DND-41 (cell line): ENCODE measurements around the gene TEKT5.

Source experiments
- ATAC-seq: fragments of 200-7000 bp; cut with Tn5 transposase; 3 replicates; pipeline ENCODE4 v1.9.1; 2021; ENCODE audit warnings: low read depth; ENCODE audit not compliant: insufficient read depth
- DNase-seq: peaks from one replicate; pipeline ENCODE4 v3.0.0-alpha.2; 2020
- H2AFZ ChIP-seq: 2 replicates; pipeline ENCODE4 v1.6.0; 2012; ENCODE audit warnings: low read depth, low read length
- H3K27ac ChIP-seq: 2 replicates; pipeline ENCODE4 v1.5.1; 2012; ENCODE audit warnings: low read length, inconsistent platforms
- H3K27me3 ChIP-seq: fragments of 200-600 bp; sonication (generic); 2 replicates; pipeline ENCODE4 v1.6.0; 2012; ENCODE audit warnings: low read length, mild to moderate bottlenecking, inconsistent platforms; ENCODE audit not compliant: insufficient read depth, poor library complexity
- H3K36me3 ChIP-seq: 2 replicates; pipeline ENCODE4 v1.5.1; 2012; ENCODE audit warnings: low read length, inconsistent platforms; ENCODE audit not compliant: insufficient read depth
- H3K4me1 ChIP-seq: 2 replicates; pipeline ENCODE4 v1.5.1; 2012; ENCODE audit warnings: mild to moderate bottlenecking, low read length; ENCODE audit not compliant: insufficient read depth
- H3K4me2 ChIP-seq: 2 replicates; pipeline ENCODE4 v1.6.0; 2012; ENCODE audit warnings: mild to moderate bottlenecking, moderate library complexity, low read length, inconsistent platforms; ENCODE audit not compliant: insufficient read depth
- H3K4me3 ChIP-seq, 2 experiments: fragments of 200-600 bp in 1 of 2; shearing (Covaris generic) in 1 of 2; 2 replicates each; pipeline ENCODE4 v1.5.1; 2012 to 2016; ENCODE audit warnings: inconsistent platforms in 2 of 2, low read length in 2 of 2, mild to moderate bottlenecking in 2 of 2, low read depth in 1 of 2, moderate library complexity in 1 of 2
- H3K79me2 ChIP-seq: 2 replicates; pipeline ENCODE4 v1.6.0; 2012; ENCODE audit warnings: low read length, inconsistent platforms; ENCODE audit not compliant: insufficient read depth
- H3K9ac ChIP-seq: 2 replicates; pipeline ENCODE4 v1.6.0; 2012; ENCODE audit warnings: low read depth, mild to moderate bottlenecking, inconsistent platforms, low read length, moderate library complexity
- H3K9me3 ChIP-seq: 2 replicates; pipeline ENCODE4 v1.5.1; 2012; ENCODE audit warnings: low read length, moderate library complexity, mild to moderate bottlenecking, inconsistent platforms; ENCODE audit not compliant: insufficient read depth, severe bottlenecking
- H4K20me1 ChIP-seq: 2 replicates; pipeline ENCODE4 v1.6.0; 2012; ENCODE audit warnings: low read length; ENCODE audit not compliant: insufficient read depth
- EZH2 ChIP-seq: IDR thresholded peaks from 3 replicates; pipeline ENCODE4 v1.6.1; 2012; ENCODE audit warnings: borderline replicate concordance, low read depth, mild to moderate bottlenecking, moderate library complexity, low read length, inconsistent platforms; ENCODE audit not compliant: severe bottlenecking
- TF ChIP-seq, protein P1 (sequence below): IDR thresholded peaks from 2 replicates; pipeline ENCODE4 v1.5.1; 2012; ENCODE audit warnings: borderline replicate concordance, low read length, moderate library complexity, mild to moderate bottlenecking; ENCODE audit not compliant: poor library complexity, severe bottlenecking; ENCODE audit errors: extremely low read depth

TEKT5 gene

DNA sequence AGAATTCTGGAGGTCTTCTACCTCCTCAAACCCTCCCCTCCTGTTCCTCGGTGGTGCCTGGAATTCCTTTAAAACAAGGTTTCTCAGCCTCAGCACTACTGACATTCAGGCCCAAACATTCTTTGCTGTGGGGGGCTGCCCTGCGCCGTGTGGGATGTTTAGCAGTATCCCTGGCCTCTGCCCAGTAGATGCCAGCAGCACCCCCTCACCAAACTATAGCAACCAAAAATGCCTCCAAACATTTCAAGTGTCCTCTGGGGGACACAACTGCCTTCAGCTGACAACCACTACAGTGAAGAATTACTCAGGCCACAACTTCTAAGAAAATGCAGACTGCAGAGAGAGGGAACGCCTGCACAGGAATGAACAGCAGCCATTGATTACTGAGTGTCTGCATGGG lies 28.4 kb downstream of the TEKT5 start:
- Histone ChIP-seq H3K9ac (no peak overlapping the region), H2AFZ (no peak overlapping the region), H3K36me3 (no peaks in the 10 kb centered on the region), H4K20me1 (no peaks in the 10 kb centered on the region), H3K27me3 (peaks cover 13% of the 10 kb centered on the region), H3K4me1 (no peaks in the 10 kb centered on the region), H3K9me3 (no peaks in the 10 kb centered on the region), H3K79me2 (no peaks in the 10 kb centered on the region), H3K4me2 (no peak overlapping the region), H3K4me3 (no peak overlapping the region), H3K27ac (no peak overlapping the region)
- TF ChIP-seq, protein P1, sequence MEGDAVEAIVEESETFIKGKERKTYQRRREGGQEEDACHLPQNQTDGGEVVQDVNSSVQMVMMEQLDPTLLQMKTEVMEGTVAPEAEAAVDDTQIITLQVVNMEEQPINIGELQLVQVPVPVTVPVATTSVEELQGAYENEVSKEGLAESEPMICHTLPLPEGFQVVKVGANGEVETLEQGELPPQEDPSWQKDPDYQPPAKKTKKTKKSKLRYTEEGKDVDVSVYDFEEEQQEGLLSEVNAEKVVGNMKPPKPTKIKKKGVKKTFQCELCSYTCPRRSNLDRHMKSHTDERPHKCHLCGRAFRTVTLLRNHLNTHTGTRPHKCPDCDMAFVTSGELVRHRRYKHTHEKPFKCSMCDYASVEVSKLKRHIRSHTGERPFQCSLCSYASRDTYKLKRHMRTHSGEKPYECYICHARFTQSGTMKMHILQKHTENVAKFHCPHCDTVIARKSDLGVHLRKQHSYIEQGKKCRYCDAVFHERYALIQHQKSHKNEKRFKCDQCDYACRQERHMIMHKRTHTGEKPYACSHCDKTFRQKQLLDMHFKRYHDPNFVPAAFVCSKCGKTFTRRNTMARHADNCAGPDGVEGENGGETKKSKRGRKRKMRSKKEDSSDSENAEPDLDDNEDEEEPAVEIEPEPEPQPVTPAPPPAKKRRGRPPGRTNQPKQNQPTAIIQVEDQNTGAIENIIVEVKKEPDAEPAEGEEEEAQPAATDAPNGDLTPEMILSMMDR, result no peak
- TF ChIP-seq EZH2, result no peak
- DNase-seq, result no peak
- no peak for ATAC-seq

DNA sequence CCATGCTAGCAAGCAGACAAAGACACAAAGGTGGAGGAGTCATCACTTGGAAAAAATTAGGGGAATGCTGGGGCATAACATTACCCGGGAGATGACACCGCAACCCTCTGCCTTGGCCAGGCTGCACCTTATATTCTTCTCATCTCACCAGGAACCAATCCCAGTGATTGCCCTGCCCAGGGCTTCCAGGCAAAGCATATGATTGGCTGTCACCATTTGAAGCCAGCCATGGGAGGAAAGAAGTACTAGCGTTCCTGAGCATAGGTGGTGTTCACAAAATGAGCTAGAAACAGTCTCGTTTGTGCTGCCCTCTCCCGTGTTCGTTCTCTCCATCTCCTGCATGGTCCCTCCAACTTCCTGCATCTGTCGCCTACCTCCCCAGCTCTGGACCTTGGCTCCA lies 29.6 kb downstream of the TEKT5 start:
- TF ChIP-seq, protein P1, result no peak
- TF ChIP-seq EZH2, result no peak
- H3K36me3 ChIP-seq, result no peaks in the 10 kb centered on the region
- no peak overlapping the region for H3K4me3 ChIP-seq
- H3K9ac ChIP-seq, result no peak overlapping the region
- no peak overlapping the region for H3K4me2 ChIP-seq
- ATAC-seq, result no peak
- H2AFZ ChIP-seq, result no peak overlapping the region
- DNase-seq, result no peak
- H3K27ac ChIP-seq, result no peak overlapping the region
- H3K27me3 ChIP-seq, result peaks cover 13% of the 10 kb centered on the region
- H4K20me1 ChIP-seq, result no peaks in the 10 kb centered on the region
- H3K9me3 ChIP-seq, result no peaks in the 10 kb centered on the region
- H3K79me2 ChIP-seq, result no peaks in the 10 kb centered on the region
- H3K4me1 ChIP-seq, result no peaks in the 10 kb centered on the region

DNA sequence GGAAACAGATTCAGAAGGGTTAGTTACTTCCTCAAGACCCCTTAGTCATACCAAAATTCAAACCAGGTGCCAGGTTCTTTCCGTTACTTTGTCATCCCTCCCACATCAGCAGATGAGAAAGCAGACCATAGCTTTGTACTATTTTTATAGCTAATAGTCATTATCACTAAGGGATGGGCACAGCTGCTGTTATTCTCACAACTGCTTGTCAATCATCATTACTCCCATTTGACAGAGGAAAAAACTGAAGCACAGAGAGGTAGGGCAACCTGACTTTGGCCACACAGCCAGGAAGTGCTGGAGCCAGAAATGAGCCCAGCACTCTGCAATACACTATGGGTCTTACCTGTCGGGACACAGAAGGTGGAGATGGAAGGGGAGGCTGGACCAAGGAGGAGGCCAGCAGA lies 30.0 kb downstream of the TEKT5 start:
- Histone ChIP-seq H3K79me2 (no peaks in the 10 kb centered on the region), H3K4me1 (no peaks in the 10 kb centered on the region), H2AFZ (no peak overlapping the region), H3K4me3 (no peak overlapping the region), H4K20me1 (no peaks in the 10 kb centered on the region), H3K36me3 (no peaks in the 10 kb centered on the region), H3K9ac (no peak overlapping the region), H3K27me3 (peaks cover 13% of the 10 kb centered on the region), H3K27ac (no peak overlapping the region), H3K4me2 (no peak overlapping the region), H3K9me3 (no peaks in the 10 kb centered on the region)
- no peak for TF ChIP-seq EZH2
- TF ChIP-seq, protein P1, result no peak
- no peak for ATAC-seq
- DNase-seq, result no peak

DNA sequence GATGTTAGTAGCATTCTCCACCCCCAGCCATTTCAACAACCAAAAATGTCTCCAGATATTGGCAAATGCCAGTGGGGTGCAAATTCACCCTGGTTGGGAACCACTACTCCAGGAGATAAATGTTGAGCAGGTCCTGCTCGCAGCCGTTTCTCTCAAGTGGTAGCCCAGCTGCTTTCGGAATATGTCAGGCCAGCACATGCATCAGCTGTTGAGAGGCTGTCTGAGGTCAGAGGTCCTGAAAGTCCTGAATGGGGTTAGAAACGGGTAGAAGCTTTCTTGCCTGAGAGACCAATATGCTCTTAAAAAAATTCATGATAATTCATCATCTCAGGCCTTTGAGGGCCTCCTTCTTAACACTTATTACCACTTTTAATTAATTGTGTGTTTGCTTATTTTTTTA lies 31.0 kb downstream of the TEKT5 start:
- H3K27me3 ChIP-seq, result peaks cover 13% of the 10 kb centered on the region
- no peak overlapping the region for H3K27ac ChIP-seq
- no peak overlapping the region for H3K4me2 ChIP-seq
- H3K36me3 ChIP-seq, result no peaks in the 10 kb centered on the region
- H2AFZ ChIP-seq, result no peak overlapping the region
- no peaks in the 10 kb centered on the region for H3K79me2 ChIP-seq
- DNase-seq (no peak), ATAC-seq (no peak)
- TF ChIP-seq, protein P1, result no peak
- no peak for TF ChIP-seq EZH2
- H4K20me1 ChIP-seq, result no peaks in the 10 kb centered on the region
- H3K9me3 ChIP-seq, result no peaks in the 10 kb centered on the region
- H3K4me1 ChIP-seq, result no peaks in the 10 kb centered on the region
- no peak overlapping the region for H3K9ac ChIP-seq
- no peak overlapping the region for H3K4me3 ChIP-seq
